Stomach (tissue), 4 donors: Measurements from ENCODE around the gene EXOC3L1.

Source experiments
- CTCF ChIP-seq, 7 experiments: fragments of 450-650 bp in 4 of 7; fragments of 200-600 bp in 3 of 7; sonication (generic) in 3 of 7; IDR thresholded peaks; one replicate each; pipeline ENCODE4 v1.5.1; 2016 to 2019; ENCODE audit warnings: antibody characterized with exemption in 7 of 7, control low read depth in 2 of 7, mild to moderate bottlenecking in 1 of 7
- EP300 ChIP-seq: sonication (generic); formaldehyde crosslinking; IDR thresholded peaks from one replicate; pipeline ENCODE4 v1.6.1; 2017; ENCODE audit warnings: antibody characterized with exemption

- TF ChIP-seq CTCF (IDR thresholded peaks at IDR 0.05): no peak
- no peak for TF ChIP-seq EP300
These were observed 5.7 kb upstream of the EXOC3L1 start for GRCh38 chr16:67195676-67196075.
